Activated CD8-positive, alpha-beta T cell treated with anti-CD3 and anti-CD28 coated beads for 36 hours (primary cell): Measurements from ENCODE around the gene SCG5. TPM values are rescaled to one million over a fixed set of nuclear protein-coding genes. Genes with fewer than 3 reads are reported as not detected.

Experiments used
- ATAC-seq: fragments of 200-7000 bp; cut with Tn5 transposase; one replicate; pipeline ENCODE4 v1.10.0; 2021; ENCODE audit warnings: mild to moderate bottlenecking, moderate library complexity
- CTCF ChIA-PET: fragments of 350-600 bp; sonication (Branson Sonifier 250); formaldehyde crosslinking; loops from one replicate; lab custom pipeline; 2021; ENCODE audit warnings: antibody characterized with exemption; lab: Charles Lee
- POLR2A ChIA-PET: fragments of 350-600 bp; sonication (Branson Sonifier 250); formaldehyde crosslinking; loops from one replicate; lab custom pipeline; 2021; ENCODE audit warnings: antibody characterized with exemption; lab: Charles Lee
- DNase-seq: peaks from one replicate; pipeline ENCODE4 v3.0.0-alpha.2; 2020
- H3K27ac Mint-ChIP-seq: one replicate; pipeline ENCODE4 v1.8.0; 2021; ENCODE audit warnings: mild to moderate bottlenecking, mixed read lengths
- H3K27me3 Mint-ChIP-seq: one replicate; pipeline ENCODE4 v1.8.0; 2021; ENCODE audit warnings: mixed read lengths
- H3K36me3 Mint-ChIP-seq: one replicate; pipeline ENCODE4 v1.8.0; 2021; ENCODE audit warnings: low read depth, mixed read lengths
- H3K4me1 Mint-ChIP-seq: one replicate; pipeline ENCODE4 v1.8.0; 2021; ENCODE audit warnings: low read depth, mixed read lengths
- H3K4me3 Mint-ChIP-seq: one replicate; pipeline ENCODE4 v1.8.0; 2021; ENCODE audit warnings: mild to moderate bottlenecking, moderate library complexity, mixed read lengths
- H3K9me3 Mint-ChIP-seq: one replicate; pipeline ENCODE4 v1.8.0; 2021; ENCODE audit warnings: mixed read lengths
- intact Hi-C: fragments of 100-400 bp; cut with micrococcal nuclease; formaldehyde crosslinking; loops from one replicate; pipeline ENCODE4 v1.10.0; 2022
- total RNA-seq, 2 experiments: library from RNA; stranded (reverse); gene quantifications; one replicate each; pipeline ENCODE4 v1.2.3, GENCODE V29; 2021
- TF ChIP-seq, protein P1 (sequence below): fragments of 200-600 bp; IDR thresholded peaks from one replicate; pipeline ENCODE4 v1.8.0; 2022; ENCODE audit warnings: antibody characterized with exemption, mild to moderate bottlenecking

Gene SCG5
- total RNA-seq, 2 experiments from 2014 or later: 1.2 to 1.6 TPM

DNA sequence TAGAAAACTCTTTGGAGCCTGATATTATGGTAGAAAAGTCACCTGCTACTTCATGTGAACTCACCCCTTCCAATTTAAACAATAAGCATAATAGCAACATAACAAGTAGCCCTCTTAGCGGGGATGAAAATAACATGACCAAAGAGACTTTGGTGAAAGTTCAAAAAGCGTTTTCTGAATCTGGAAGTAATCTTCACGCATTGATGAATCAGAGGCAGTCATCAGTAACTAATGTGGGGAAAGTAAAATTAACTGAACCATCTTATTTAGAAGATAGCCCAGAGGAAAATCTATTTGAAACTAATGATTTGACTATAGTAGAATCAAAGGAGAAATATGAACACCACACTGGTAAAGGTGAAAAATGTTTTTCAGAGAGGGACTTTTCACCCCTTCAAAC, 5.1 kb upstream of the SCG5 start:
- no peak for DNase-seq
- Mint-ChIP-seq H3K9me3 (no peaks in the 10 kb centered on the region), H3K36me3 (peaks cover 51% of the 10 kb centered on the region), H3K27me3 (peaks cover 2% of the 10 kb centered on the region), H3K4me3 (no peak overlapping the region), H3K27ac (no peak overlapping the region), H3K4me1 (no peaks in the 10 kb centered on the region)
- intact Hi-C loops: no loop called here
- ChIA-PET POLR2A (no interaction called here), CTCF (no interaction called here)
- no peak for ATAC-seq
- TF ChIP-seq, protein P1, sequence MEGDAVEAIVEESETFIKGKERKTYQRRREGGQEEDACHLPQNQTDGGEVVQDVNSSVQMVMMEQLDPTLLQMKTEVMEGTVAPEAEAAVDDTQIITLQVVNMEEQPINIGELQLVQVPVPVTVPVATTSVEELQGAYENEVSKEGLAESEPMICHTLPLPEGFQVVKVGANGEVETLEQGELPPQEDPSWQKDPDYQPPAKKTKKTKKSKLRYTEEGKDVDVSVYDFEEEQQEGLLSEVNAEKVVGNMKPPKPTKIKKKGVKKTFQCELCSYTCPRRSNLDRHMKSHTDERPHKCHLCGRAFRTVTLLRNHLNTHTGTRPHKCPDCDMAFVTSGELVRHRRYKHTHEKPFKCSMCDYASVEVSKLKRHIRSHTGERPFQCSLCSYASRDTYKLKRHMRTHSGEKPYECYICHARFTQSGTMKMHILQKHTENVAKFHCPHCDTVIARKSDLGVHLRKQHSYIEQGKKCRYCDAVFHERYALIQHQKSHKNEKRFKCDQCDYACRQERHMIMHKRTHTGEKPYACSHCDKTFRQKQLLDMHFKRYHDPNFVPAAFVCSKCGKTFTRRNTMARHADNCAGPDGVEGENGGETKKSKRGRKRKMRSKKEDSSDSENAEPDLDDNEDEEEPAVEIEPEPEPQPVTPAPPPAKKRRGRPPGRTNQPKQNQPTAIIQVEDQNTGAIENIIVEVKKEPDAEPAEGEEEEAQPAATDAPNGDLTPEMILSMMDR: no peak

DNA sequence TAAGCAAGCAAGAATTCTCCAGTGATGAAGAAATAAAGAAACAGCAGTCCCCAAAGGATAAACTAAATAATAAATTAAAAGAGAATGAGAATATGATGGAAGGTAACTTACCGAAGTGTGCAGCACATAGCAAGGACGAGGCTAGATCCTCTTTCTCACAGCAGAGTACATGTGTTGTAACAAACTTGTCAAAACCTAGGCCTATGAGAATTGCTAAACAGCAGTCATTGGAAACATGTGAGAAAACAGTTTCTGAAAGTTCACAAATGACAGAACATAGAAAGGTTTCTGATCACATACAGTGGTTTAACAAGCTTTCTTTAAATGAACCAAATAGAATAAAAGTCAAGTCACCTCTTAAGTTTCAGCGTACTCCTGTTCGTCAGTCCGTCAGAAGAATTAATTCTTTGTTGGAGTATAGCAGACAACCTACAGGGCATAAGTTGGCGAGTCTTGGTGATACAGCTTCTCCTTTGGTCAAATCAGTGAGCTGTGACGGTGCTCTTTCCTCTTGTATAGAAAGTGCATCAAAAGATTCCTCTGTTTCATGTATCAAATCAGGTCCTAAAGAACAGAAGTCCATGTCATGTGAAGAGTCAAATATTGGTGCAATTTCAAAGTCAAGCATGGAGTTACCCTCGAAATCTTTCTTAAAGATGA, 4.5 kb upstream of the SCG5 start:
- H3K4me1 Mint-ChIP-seq: no peaks in the 10 kb centered on the region
- peaks cover 50% of the 10 kb centered on the region for H3K36me3 Mint-ChIP-seq
- POLR2A ChIA-PET: no interaction called here

DNA sequence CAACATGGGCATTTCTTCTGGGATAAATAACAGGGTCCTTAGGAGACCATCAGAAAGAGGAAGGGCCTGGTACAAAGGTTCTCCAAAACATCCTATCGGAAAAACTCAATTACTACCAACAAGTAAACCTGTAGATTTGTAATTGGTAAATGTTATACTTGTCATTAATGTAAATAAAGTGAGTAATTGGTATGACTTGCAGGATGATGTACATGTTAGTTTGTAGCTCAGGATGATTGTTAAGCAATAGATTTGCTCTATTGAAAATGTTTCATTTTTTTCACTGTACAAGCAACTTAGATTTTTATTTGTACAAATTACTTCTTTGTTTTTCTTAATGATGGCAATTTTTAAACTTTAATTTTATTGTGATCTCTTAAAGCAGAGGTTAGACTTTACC, 3.8 kb upstream of the SCG5 start:
- CTCF ChIA-PET: no interaction called here
- H3K4me3 Mint-ChIP-seq: no peak overlapping the region
- peaks cover 50% of the 10 kb centered on the region for H3K36me3 Mint-ChIP-seq
- H3K9me3 Mint-ChIP-seq: no peaks in the 10 kb centered on the region
- H3K27ac Mint-ChIP-seq: no peak overlapping the region
- POLR2A ChIA-PET: no interaction called here
- peaks cover 2% of the 10 kb centered on the region for H3K27me3 Mint-ChIP-seq
- H3K4me1 Mint-ChIP-seq: no peaks in the 10 kb centered on the region
- no peak for ATAC-seq
- intact Hi-C loops: no loop called here
- no peak for DNase-seq
- TF ChIP-seq, protein P1: no peak

More for the DNA sequence above, 4.5 kb upstream of the SCG5 start:
- no peak for ATAC-seq
- no peak for DNase-seq
- Mint-ChIP-seq H3K27ac (no peak overlapping the region), H3K4me3 (no peak overlapping the region), H3K9me3 (no peaks in the 10 kb centered on the region), H3K27me3 (peaks cover 2% of the 10 kb centered on the region)
- intact Hi-C loops: no loop called here
- TF ChIP-seq, protein P1: no peak
- CTCF ChIA-PET: no interaction called here

GRCh38 chr15:32642667-32643435, 1.3 kb downstream of the SCG5 start:
- no peaks in the 10 kb centered on the region for H3K4me1 Mint-ChIP-seq
- intact Hi-C loops: no loop called here
- peaks cover 18% of the 10 kb centered on the region for H3K36me3 Mint-ChIP-seq
- ChIA-PET CTCF (interaction anchor here (2.9 kb wide), 1 partner anchor 9 kb away, joined by 12 read pairs; no protein-coding TSS in a partner anchor), POLR2A (no interaction called here)
- H3K9me3 Mint-ChIP-seq: no peaks in the 10 kb centered on the region
- no peak overlapping the region for H3K27ac Mint-ChIP-seq
- TF ChIP-seq, protein P1: no peak
- ATAC-seq (no peak), DNase-seq (no peak)
- peaks cover 2% of the 10 kb centered on the region for H3K27me3 Mint-ChIP-seq
- H3K4me3 Mint-ChIP-seq: no peak overlapping the region

DNA sequence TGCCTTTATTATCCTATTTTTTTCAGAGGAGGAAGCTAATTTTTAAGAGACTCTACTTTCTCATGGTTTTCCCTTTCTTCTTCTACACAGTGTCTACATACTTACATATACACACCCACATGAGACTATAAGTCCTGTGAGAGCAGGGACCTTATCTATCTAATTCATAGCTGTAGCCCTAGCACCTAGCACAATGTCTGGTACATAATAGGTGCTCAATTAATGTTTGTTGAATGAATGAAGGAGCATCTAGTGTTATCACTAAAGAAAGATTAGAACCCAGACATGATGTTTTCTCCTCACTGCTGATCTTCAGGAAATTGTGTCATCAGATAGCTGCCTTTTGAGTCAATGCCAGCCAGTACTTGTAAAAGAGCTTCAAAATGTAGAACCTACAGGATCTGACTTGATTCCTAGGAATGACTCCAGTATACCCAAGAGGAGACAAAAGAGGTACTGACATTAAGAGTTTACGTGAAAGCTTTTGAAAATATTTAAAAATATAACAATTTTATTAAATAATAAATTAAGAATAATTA, 2.5 kb downstream of the SCG5 start:
- ChIA-PET POLR2A (no interaction called here), CTCF (interaction anchor here (0.7 to 2.1 kb wide), 3 partner anchors 10 to 19 kb away, joined by 3 to 8 read pairs (median 4); no protein-coding TSS in a partner anchor)
- H3K27me3 Mint-ChIP-seq: peaks cover 2% of the 10 kb centered on the region
- DNase-seq (no peak), ATAC-seq (no peak)
- H3K4me1 Mint-ChIP-seq: no peaks in the 10 kb centered on the region
- intact Hi-C loops: no loop called here
- no peak overlapping the region for H3K4me3 Mint-ChIP-seq
- TF ChIP-seq, protein P1: no peak
- no peaks in the 10 kb centered on the region for H3K9me3 Mint-ChIP-seq
- H3K36me3 Mint-ChIP-seq: peaks cover 18% of the 10 kb centered on the region
- H3K27ac Mint-ChIP-seq: no peak overlapping the region
